GM18867 (cell line): ENCODE measurements around the gene NOLC1.

Experiments
- ATAC-seq: cut with Tn5 transposase; IDR thresholded peaks from one replicate; pipeline ENCODE4 v1.9.1; 2021; ENCODE audit warnings: mild to moderate bottlenecking, moderate library complexity; ENCODE audit not compliant: unreplicated experiment

Gene NOLC1

DNA sequence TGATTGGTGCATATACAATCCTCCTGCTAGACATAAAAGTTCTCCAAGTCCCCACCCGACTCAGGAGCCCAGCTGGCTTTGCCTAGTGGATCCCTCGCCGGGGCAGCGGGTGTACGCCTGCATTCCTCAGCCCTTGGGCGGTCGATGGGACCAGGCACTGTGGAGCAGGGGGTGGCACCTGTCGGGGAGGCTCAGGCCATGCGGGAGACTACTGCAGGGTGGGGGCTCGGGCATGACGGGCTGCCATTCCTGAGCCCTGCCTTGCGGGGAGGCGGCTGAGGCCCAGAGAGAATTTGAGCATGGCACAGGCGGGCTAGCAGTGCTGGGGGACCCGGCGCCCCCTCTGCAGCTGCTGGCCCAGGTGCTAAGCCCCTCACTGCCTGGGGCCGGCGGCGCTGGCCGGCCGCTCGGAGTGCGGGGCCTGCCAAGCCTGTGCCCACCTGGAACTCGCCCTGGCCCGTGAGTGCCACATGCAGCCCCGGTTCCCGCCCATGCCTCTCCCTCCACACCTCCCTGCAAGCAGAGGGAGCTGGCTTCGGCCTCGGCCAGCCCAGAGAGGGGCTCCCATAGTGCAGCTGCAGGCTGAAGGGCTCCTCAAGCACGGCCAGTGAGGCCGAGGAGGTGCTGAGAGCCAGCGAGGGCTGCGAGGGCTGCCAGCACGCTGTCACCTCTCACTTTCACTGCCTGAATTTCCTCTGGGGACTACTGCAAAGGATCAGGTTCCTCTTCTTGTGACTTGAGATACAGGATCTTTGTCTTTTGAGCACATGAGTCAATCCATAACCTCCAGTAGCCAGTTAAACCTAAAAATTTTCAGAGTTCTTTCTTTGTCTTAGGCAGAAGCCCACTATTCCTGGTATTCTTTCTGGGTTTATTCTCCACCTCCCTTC lies 48.8 kb downstream of the NOLC1 start:
- no peak for ATAC-seq

DNA sequence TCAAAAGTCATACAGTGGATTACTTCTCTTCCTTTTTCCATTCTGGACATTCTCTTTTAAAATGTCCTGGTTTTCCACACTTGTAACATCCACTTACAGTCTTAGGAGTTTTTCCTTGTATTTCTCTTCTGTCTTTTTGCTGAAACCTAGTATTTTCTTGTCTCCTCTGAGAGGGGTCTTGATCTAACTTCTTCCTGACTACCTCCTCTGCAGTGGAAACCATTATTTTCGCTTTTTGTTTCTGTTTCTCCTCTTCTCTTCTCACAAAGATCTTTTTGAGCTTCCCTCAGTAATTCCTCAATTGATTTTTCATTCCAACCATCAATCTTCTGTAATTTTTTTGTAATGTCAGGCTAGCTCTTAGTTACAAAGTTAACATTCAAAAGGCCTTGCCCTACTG lies 50.2 kb downstream of the NOLC1 start:
- no peak for ATAC-seq

DNA sequence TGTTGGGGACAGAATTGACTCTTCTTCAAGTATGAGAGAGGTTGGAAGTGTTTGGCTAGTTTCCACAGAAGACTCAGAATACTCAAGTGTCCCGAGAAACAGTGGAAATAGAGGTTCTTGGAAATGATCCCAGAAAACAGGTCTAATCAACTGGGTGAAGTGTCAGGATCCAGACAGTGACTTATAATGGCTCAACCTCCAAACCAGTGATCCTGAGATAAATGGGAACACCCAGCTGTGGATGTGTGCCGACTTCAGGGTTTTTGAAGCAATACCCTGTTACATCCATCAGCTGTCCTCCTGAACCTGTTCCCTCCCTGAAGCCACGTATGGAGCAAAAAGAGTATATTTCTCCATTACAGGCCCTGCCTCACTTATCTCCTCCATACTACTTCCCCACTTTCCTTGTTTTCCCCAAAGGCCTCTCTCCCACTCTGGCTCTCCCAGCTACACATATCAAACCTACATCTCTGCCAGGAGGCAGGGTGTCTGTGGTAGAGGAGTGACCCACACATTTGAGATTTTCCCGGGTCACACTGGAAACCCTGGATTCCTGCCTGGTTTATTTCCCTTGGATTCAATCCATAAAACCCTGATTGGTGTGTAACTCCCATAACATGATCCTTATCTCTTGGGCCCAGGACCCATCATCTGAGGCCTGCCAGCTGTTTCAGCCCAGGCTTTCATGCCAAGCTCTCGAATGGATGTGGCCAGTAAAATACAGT lies 56.3 kb downstream of the NOLC1 start:
- ATAC-seq, result no peak

DNA sequence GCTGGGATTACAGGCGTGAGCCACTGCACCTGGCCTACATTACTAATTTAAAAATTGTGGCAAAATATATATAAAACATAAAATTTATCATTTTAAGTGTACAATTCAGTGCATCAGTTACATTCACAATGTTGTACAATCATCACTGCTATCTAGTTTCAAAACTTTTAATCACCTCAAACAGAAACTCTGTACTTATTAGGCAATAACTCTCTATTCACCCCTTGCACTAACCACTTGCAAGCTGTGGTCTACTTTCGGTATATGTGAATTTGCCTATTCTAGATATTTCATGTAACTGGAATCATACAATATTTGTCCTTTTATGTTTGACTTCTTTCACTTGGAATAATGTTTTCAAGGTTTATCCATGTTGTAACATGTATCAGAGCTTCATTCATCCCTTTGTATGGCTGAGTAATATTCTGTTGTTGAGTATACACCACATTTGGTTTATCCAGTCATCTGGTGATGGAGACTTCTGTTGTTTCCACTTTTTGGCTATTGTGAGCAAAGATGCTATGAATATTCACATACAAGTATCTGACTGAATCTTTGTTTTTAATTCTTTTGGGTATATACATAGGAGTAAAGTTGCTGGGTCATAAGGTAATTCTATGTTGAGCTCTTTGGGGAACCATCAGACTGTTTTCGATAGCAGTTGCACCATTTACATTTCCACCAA lies 59.6 kb downstream of the NOLC1 start:
- no peak for ATAC-seq
